ENCODE measurements around the gene PDCD2L.
"Not testable (repeated sequence)": the region's sequence is repeated elsewhere in the genome, so short reads cannot be mapped to it uniquely, and the experiment has no call there.

The PDCD2L gene

DNA sequence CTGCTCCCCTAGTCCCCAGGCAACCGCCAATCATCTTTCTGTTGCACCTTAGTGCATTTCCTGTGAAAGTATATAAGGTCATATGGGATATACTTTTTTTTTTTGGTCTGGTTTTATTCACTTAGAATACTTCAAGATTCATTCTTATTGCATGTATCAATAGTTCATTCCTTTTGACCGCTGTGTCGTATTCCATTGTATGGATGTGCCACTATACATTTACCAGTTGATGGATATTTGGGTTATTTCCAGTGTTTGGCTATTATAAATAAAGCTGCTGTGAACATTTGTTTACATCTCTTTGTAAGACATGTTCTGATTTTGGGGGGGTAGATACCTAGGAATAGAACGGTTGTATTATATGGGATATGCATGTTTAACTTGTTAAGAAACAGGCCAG is 14.1 kb downstream of the PDCD2L start:
- no peak for DNase-seq (ENCODE audit: low spot score)

DNA sequence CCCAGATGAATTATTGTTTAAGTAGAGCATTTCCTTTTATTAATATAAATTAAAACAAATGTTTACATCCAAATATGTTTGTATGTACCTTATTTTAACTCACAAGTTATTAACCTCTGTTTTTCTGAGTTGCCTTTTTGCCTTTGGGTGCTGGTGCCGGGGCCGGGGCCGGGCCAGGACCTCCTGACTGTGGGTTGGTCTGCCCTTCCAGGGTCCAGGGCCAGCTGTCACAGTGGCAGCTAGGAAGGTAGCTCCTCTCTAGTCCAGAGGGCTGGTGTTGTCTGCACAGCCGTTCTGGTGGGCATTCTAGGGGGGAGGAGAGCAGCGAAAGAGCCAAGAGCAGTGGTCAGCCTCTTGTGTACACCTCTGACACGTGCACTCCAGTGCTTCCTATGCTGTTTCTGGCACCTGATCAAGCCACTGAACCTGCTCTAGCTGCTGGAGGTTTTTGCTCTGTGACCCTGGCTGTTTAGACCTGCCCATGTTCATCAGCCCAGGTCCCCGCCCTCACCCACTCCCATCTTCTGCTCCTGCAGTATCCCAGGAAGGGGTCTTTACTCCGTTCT is 22.0 kb downstream of the PDCD2L start:
- DNase-seq (ENCODE audit: low spot score) = no peak

DNA sequence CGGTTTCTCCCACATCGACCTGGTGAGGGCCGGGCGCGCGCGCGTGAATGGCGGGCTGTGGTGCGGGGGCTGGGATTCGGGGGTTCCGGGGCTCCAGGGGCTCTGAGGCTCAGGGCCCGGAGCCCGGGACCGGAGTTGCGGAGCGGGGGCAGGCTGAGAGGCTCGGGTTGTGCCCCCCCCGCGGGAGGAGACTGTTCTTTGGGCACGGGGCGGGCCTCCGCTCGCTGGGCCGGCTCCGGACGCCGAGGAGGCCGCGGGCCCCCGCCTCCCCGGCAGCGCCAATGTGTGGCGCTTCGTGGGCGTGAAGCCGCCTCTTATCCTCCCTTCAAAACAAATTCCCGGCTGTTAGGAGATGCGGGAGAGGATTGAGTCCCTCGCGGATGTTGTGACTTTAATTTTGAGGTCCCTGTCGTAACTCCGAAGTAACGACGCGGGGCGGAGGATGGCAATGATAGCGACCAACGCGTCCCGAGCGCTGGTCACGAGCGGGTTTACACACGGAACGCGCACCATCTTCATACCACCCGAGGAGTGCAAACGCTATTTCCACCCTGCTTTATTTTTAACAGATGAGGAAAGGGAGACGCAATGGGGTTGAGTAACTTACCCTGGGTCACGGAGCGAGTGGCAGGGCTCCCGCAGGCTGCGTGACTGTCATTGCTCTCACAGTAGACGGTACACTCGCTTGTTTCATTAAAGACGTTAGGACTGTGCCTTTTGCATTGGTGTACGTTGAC is 24.5 kb downstream of the PDCD2L start:
- peak; percentile 35 for DNase-seq (ENCODE audit: low spot score)

DNA sequence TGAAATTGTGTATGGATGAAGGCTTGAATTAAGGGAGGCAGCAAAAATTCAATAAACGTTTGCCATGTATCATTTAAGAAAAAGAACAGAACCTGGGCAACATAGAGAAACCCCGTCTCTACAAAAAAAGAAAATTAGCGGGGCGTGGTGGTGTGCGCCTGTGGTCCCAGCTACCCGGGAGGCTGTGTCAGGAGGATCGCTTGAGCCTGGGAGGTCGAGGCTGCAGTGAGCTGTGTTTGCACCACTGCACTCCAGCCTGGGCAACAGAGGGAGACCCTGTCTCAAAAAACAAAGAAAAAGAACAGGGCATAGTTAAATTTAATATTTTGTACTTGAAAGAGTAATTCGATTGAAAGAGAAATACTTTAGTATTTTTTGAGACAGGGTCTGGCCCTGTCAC is 25.4 kb downstream of the PDCD2L start:
- DNase-seq (ENCODE audit: low spot score) = no peak

DNA sequence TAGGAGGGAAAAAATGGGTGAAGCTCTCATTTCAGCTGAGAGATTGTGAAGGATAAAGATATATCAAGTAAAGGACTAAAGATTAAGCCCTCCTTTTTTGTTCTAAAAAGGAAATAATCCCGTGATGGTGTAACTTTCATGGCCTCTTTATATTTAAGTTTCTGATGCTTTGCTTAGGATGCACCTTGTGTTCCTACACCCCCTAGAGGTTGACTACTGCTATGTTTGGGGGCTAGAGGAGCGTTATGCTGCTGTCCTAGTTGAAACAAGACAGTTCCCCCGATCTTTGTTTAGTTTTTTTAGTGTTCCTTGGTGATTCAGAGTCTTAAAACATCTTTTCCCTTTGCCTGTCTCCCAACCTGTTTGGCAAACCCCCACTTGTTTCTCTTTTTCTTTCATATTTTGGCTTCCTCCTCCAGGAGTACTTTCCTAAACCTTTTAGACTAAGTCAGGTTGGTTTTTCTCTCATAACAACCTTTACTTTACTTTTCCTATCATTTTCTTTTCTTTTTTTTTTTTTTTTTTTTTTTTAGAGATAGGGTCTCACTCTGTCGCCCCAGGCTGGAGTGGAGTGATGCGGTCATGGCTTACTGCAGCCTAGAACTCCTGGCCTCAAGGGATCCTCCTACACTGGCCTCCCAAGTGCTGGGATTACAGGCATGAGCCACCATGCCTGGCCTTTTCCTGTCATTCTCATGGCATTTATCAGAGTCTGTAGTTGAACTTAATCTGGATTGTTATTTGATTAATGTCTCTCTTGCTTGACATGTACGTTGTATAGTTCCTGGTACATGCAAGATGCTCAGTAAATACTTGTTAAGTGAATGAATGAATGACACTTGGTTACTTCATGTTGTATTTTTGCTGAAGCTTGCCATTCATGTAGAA is 26.8 kb downstream of the PDCD2L start:
- peak; percentile 73 for DNase-seq (ENCODE audit: low spot score)

DNA sequence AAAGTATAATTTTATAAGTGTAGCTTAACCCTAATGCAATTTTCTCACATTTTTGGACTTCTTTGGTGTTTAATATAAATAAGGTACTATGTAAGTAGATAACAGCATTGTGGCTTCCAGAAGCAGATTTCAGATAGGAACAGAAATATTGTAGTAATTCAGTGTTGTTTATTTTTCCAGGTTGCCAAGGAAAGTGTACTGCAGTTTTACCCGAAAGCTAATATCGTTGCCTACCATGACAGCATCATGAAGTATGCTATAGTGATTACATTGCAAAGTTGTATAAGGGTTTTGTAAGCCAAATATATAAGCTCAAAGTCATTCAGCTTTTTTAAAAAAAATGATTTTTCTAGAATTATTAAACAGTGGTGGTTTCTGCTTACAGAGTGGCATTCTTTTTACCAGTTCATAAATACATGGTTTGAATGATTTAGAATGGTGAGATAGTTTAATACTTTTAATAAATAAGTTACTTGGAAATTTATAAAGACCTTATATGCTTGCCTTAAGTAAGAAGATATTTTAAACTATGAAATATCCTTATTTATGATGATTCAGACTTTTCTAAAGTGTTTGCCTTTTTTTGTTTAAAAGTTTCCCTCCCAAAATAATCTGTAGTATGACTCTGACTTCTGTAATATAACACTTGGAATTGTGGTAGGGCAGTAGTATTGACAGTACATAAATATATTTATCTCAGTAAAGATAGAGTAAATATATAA is 27.6 kb downstream of the PDCD2L start:
- DNase-seq (ENCODE audit: low spot score) = no peak

DNA sequence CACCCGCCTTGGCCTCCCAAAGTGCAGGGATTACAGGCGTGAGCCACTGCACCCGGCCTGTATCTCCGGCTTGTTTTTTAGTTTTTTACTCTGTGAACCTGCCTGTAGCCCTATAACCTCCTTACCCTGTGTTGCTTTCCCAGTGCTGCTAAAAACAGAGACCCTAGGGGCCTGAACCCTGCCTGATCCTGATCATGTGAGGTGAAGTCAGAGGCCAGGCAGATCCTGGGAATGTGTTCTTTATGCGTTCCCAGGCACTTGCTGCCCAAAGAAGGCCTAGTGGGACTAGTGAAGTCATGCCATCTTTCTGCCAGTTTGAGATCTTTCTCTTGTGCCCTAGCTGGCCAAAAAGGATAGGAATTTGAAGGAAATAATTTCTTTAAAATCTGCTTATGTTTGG is 28.6 kb downstream of the PDCD2L start:
- DNase-seq (ENCODE audit: low spot score) = no peak

DNA sequence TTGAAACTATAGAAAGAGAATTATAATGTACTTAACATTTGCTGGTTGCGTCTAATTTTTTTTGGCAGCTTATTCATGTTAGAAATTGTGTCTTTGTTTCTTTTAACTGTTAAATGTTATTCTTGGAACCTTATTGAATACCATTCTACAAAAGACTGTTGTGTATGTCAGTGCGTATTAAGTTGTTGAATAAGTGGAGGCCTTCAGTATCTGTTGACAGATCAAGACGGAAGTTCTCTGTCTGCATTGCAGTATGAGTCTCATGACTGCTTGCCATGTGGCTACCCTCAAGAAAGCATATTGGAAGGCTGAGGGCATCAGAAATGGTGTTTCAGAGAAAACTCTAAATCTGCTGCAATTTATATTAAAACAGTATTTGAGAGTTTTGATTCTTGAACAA is 32.5 kb downstream of the PDCD2L start:
- no peak for DNase-seq (ENCODE audit: low spot score)

DNA sequence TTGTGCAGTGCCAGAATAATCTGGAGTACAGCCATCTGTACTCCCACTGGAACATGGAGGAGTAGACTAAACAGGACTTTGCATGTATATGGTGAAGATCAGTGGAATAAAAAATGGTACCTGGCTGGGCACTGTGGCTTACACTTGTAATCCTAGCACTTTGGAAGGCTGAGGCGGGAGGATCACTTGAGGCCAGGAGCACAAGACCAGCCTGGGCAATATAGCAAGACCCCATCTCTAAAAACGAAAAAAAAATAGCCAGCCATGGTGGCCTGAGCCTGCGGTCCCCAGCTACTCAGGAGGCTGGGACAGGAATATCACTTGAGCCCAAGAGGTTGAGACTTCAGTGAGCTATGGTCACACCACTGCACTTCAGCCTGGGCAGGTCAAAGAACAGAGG is 44.0 kb downstream of the PDCD2L start:
- no peak for DNase-seq (ENCODE audit: low spot score)

DNA sequence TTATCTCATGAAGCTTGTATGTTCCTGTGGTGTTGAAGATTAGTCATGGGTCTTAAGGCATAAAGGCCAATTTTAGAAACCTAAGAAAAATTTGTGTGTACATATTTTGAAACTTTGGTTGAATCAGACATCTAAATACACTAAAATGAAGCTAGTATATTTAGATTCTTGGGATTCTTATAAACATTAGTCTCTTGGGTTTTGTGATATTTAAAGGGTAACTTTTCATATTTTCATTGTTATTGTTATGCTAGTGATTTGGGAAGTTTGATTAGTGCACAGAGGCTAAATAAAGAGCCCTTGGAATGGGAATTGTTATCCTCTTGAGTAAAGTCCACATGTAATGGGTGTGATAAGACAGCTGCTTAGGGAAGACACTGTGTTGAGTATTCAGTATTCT is 48.5 kb downstream of the PDCD2L start:
- DNase-seq (ENCODE audit: low spot score) = no peak

DNA sequence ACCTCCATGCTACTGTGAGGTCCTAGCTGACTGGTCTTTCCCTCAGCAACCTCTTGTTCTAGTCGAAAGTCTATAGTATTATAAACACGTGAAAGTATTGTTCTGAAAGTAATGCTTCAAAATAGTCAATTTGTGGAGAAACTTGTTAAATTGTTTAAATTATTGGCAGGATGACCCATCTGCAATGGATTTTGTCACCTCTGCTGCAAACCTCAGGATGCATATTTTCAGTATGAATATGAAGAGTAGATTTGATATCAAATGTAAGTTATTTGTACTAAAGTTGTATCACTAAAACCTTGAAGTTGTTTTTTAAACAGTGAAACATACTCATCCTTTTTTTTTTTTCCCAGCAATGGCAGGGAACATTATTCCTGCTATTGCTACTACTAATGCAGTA is 49.9 kb downstream of the PDCD2L start:
- no peak for DNase-seq (ENCODE audit: low spot score)

DNA sequence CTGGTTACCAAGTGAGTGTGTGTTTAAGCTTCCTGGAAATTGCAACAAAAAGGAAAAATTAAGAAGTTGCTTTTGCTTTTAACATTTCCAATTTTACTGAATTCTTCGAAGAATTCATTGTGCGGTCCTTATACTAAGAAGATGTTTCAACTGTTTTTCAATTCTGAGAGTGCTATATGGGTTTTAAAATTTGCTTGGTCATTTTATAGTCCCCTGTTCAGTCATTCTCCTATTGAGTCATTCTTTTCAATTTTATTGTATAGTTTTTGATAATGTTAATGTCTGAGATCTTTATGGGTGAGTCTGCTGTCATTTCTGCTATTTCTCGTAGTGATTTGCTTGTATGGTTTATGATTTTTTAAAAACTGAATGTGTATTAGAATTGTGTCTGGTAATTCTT is 50.5 kb downstream of the PDCD2L start:
- no peak for DNase-seq (ENCODE audit: low spot score)

DNA sequence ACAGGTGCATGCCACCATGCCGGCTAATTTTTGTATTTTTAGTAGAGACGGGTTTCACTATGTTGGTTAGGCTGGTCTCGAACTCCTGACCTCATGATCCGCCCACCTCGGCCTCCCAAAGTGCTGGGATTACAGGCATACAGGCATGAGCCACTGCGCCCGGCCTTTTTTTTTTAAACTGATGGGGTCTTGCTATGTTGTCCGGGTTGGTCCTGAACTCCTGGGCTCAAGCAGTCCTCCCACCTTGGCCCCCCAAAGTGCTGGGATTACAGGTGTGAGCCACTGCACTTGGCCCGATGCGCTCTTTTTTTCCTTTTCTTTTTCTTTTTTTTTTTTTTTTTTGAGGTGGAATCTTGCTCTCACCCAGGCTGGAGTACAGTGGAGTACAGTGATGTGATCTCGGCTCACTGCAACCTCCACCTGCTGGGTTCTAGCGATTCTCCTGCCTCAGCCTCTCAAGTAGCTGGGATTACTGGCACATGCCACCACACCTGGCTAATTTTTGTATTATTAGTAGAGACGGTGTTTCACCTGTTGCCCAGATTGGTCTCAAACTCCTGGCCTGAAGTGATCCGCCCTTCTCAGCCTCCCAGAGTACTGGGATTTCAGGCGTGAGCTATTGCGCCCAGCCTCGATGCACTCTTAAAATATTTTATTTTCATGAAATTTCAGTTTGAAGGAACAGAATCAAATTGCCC is 51.7 kb downstream of the PDCD2L start:
- not testable (repeated sequence) for DNase-seq (ENCODE audit: low spot score)

DNA sequence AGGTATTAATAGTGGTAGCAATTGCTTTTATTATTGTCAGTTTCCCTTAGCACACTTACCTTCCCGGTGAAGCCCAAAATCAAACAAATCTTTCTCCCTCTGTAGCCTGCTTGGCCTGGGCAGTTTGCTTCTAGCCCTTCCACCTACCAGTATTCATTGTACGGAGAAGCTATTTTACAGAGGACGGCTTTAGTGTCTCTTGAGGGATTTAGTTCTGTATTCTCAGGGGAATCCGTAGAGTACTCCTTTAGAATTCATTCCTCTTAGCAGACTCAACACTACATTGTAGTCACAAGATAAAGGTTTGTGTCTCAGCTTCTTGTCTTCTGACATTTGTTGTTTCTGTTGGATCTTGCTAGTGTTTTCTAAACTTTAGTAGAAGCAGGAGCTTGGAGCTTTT is 53.2 kb downstream of the PDCD2L start:
- DNase-seq (ENCODE audit: low spot score) = no peak

DNA sequence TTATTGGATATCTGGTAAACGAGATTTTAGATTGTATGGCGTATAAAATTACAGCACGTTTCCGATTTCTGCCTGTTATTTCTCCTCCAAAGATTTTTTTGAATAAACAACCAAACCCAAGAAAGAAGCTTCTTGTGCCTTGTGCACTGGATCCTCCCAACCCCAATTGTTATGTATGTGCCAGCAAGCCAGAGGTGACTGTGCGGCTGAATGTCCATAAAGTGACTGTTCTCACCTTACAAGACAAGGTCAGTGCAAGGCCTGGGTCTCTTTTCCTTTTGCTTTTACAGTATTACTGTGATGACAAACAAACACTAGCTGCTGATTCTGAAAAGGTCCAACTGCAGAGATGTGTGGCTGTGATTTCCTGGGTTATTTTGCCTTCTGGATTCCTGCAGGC is 54.5 kb downstream of the PDCD2L start:
- DNase-seq (ENCODE audit: low spot score) = no peak

DNA sequence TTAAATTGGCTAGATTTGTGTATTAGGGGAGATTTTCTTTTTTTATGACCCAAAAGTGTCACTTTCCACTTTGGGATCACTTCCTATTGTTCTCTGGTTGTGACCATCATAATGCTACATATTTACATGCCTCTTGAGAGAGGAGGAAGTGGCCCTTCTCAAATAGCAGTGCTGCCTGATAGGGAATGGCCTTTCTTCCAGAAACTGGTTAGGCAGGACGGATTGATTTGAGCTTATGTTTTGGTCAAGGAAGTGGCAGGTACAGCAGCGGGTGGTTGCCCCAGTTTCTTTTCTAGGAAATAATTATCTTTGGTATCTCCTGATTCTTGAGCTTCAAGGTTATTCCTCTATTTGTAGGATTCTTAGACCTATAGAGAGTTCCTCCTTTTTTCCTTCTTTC is 55.4 kb downstream of the PDCD2L start:
- DNase-seq (ENCODE audit: low spot score) = no peak

DNA sequence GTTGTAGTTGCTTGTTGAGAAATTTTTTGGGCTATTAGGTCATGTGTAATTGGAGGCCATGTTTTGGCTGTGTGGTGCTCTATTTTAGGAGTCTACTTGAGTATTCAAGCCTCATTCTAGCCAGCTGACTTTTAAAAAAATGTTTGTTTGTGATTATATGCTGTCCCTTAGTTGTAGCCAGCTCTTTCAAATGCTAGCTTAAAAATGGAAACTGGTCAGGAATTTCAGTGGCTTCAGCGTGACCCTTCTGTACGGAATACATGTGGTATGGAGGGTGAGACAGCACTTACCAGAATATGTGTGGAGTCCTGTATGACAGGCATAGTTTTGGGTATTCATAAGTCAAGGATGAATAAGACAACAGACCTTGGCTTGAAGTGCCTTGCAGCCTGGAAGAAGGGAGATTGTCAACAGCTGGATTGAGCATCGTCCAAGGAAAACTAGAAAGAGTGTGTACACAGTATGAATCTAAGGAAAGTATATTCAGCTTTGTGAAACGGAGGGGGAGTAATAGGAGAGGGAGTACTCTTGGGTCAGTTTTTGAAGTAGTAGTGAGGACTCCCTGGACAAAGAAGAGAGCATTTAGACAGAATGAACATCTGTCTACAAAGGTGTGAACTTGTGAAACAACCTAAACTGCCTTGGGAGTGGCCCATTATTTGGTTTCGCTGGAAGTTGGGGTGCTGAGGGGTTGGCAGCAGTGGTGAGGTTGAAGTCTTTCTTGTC is 57.3 kb downstream of the PDCD2L start:
- no peak for DNase-seq (ENCODE audit: low spot score)

DNA sequence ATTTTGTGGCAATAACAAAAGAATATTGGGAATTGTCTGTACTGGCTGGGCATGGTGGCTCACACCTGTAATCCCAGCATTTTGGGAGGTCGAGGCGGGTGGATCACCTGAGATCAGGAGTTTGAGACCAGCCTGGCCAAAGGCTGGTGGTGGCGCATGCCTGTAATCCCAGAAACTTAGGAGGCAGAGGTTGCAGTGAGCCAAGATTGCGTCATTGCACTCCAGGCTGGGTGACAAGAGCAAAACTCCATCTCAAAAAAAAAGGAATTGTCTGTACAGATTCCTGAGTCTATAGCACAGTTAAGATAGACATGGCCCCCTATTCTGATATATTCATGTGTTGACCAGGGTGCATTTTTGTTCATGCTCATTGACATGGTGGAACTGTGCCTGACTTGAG is 60.6 kb downstream of the PDCD2L start:
- not testable (repeated sequence) for DNase-seq (ENCODE audit: low spot score)

DNA sequence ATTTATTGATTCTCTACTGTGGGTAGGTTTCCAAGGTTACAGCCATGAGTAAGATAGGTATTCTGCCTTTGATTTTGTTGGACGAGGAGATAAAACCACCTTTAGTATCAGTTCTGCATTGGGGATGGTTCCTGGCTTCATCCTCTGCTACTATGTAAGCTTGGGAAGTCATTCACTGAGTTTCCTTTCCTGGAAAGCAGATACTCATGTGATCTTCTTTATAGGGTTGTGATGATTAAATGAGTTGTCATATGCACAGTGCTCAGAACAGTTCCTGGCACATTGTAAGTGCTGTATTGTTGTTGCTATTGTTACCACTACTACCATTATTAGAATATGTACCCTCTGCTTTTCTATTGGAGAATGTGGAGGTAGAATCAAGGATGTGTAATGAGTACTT is 64.2 kb downstream of the PDCD2L start:
- no peak for DNase-seq (ENCODE audit: low spot score)

DNA sequence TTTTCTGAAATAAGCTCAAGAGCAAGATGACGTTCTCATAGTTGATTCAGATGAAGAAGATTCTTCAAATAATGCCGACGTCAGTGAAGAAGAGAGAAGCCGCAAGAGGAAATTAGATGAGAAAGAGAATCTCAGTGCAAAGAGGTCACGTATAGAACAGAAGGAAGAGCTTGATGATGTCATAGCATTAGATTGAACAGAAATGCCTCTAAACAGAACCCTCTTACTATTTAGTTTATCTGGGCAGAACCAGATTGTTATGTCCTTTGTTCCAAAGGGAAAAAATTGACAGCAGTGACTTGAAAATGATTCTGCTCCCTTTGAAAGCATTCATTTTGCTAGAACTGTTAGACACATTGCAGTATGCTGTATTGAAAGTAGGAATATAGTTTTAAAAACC is 64.8 kb downstream of the PDCD2L start:
- DNase-seq (ENCODE audit: low spot score) = not testable (repeated sequence)

All from HuH-7.5 (cell line).